Activated T-cell treated with anti-CD3 and anti-CD28 coated beads for 1 hour (primary cell): Measurements from ENCODE around the gene TNS3.

Source experiments
- DNase-seq: peaks from one replicate; pipeline ENCODE4 v3.0.0-alpha.2; 2020; ENCODE audit warnings: low read depth

The TNS3 gene

DNA sequence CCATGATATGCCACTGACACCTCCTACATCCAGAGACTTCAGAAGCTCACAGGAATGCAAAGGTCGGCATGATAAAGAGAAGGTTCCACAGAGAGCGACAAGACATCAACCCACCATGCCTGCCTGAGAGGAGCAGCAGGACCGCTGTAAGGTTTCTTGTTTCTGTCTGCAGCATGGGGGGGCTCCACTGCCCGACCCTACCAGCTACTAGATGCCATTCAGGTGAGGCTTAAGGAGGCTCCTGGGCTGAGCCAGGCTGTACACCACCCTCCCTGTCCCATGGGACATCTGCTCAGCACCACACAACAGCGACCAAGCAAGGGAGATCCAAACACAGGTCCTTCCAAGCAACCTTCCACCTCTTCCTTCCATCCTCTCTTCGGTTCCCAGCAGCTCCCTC lies 234.6 kb downstream of the TNS3 start:
- no peak for DNase-seq

DNA sequence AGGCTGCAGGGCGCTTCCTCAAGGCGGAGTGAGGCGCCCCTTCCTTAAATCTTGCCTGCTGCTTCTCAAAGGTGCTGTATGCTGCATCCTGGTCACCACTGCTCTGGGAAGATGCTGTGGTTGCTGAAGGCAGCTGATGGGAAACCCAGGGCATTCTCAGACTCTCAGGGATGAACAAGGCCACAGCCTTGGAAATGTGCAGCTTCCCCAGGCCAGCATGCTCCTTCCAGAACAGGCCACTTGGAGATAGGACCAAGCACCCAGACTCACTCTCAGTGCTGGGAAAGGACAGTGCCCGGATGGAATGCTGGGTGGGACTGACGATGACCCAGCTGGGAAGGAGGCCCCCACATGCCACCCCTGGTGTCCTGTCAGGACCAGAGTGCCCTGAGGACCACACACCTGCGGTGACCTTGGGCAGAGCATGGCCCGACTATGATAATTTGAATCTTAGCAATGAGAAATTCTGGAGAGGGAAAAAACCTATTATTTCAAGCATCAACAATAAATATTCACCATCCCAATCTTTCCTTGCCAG lies 235.5 kb downstream of the TNS3 start:
- DNase-seq = no peak

DNA sequence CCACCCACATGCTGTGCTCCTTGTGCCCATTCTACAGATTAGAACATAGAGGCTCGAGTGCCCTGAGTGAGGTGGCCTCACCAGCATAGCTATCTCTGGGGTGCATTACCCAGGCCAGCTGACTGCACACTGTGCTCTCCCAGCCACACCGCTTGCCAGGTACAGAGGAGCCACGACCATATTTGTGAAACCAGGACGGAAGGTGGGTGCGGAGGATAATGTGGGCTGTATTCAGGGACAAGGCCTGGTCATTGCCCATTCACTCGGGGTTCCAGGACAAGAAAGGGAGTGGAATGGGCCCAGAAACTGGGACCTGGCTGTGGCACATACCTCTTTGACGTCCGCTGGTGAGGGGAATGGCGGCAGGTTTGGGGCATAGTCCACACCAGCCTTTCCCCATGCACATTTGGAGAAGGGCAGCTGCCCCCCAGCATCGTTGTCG lies 236.0 kb downstream of the TNS3 start:
- no peak for DNase-seq

DNA sequence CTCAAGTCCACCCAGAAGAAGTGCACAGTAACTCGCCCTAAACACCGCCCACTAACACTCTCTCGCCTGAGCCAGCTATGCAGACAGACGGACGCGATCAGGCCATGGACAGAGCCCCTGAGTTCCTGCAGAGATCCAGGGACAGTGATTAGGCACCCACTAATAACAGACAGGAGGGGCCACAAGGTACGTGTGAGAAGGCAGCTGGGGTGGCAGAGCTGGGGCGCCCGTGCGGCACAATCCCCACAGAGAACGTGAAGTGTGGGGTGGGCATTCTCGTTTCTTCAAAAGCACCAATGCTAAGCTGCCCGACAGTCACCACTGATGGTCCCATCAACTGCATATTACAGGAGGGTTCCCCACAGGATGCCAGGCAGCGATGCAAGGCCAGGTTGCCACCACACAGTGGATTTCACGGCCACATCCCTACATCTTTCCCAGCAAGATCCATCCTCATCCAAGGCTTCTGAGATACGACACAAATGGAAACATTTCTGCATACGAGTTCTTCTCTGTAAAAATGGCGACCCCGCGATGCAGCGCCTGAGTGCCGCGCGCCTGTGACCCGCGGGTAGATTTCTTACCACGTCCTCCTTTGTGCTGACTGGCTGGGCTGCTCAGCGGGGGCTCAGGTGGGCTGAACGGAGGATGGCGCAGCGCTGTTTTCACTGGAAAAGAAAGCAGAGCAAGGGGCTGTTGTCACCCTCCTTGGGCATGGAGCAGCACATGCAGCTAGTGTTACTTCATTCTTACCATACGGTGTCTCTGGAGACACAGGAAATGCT lies 237.5 kb downstream of the TNS3 start:
- DNase-seq = no peak

DNA sequence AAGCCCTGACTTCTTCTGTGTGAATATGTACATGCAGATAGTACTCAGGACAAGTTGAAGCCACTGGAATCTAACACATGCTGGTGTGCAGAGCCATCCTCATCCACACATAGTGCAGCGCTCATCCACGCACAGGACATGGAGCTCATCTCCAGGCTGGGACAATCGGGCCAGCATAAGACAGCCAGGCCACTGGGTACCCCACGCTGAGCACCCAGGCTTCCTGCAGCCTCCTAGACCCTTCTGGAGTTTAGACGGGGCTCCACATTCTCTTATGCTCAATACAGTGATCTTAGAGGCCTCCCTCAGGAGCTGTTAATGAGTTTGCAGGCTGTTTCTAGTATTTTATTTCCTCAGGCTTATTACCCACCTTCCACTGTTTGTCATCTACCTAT lies 238.9 kb downstream of the TNS3 start:
- DNase-seq = no peak

DNA sequence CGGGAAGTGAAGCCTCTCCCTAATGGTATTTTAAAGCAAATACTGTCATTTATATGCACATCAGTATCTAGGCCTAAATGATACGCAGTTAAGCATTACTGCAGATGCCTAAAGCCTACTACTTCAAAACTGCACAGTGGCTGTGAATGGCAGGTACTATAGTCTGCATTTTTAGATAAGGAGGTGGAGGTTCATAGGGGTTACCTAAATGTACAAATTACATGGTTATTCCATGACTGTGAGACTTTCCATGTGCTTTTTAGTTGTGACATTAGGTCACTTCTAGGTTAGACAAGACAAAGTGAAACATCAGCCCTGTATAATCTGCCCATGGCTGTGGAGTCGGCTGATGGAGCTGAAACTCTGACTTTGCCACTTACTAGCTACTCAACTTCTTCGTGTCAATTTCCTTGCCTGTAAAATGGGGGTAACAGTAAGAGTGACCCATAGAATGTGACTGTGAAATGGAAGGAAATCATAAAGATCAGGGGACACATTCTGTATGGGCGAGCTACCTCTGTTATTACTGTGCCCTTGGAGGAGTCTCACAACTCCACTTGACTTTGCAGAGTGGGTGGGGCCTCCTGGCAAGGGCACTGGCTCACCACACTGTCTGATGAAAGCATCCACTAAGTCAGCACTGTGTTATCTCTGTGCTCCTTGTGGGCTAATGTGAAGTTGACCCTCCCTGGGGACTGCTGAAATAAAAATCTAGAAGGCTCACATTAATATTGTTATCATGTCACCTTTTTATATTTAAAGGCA lies 239.4 kb downstream of the TNS3 start:
- no peak for DNase-seq

DNA sequence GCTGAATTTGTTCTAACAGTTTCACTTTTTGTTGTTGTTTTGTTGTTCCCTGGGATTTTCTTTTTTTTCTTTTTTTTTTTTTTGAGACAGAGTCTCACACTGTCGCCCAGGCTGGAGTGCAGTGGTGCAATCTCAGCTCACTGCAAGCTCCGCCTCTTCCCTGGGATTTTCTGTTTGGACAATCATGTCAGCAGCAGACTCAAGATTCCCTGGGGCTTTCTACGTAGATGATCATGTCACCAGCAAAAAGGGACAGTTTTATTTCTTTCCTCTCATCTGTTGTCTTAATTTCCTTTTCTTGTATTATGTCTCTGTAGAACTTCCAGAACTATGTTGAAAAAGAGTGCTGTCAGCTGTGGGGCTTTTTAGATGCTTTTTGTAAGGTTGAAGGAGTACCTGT lies 241.4 kb downstream of the TNS3 start:
- DNase-seq = no peak

DNA sequence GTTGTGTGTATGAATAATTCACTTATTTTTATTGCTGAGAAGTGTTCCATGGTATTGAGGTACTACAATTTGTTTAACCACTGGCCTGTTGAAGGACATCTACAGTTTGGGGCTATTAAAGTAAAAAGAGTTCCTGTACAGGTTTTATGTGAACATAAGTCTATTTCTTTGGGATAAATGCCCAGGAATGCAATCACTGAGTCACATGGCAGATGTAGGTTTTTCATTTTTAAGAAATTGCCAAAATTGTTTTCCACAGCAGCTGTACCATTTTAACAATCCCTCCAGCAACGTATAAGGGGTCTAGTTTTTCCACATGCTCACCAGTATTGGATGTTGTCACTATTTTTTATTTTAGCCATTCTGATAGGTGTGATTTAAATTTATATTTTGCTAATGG lies 243.9 kb downstream of the TNS3 start:
- DNase-seq = no peak

DNA sequence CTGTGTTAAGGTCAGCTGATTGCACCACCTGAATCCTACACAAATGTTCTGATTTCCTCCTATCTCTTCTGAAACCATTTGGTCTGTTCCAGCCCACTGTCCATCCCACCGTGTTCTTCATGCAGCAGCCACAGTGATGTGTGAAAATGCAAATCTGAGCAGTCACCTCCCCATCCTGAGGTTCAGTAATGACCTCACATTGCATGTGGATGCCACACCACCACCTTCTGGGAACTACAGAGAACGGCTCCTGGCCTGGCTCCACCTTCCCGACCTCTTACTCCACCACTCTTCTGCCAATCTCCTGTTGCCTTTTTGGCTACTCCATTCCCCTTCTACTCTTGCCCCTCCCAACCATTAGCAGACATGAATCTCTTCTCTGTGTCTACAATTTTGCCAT lies 244.4 kb downstream of the TNS3 start:
- DNase-seq = no peak

DNA sequence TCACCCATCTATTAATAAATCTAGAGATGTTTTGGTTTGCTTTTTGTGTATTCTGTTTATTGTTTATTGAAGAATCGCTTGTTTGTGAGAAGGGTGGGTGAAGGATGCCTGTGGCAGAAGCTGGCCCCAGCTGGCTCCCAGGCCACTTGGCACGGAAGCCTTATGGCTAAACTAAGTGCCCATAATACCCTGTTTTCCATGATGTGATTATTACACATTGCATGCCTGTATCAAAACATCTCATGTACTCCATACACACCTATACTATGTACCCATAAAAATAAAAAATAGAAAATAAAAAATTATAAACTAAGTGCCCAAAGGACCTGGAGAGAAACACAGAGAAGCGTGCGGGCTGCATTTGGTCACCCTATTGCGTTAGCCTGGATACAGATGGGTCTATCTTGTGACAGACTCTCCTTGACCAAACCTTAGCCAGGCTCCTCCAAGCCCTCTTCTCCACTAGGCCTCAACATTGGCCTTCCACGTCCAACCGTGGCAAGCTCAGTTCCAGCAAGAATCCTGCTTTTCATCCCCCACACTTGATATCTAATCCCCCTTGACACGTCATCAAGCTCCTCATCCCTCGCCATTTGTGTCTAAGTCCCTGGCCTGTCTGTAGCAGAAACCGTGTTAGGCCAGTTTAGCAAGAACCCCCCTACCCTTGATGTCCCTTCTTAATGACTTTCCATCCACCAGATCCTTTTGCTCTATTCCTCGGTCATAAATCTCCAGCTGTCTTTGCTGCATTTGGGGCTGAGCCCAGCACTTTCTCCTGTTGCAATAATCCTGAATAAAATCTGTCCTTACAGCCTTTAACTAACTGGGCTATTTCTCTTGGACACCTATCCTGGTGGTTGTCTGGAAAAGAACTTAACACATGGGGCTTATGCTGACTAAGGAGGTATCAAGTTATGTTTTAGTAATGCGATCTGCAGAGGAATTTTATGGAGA lies 245.2 kb downstream of the TNS3 start:
- no peak for DNase-seq

DNA sequence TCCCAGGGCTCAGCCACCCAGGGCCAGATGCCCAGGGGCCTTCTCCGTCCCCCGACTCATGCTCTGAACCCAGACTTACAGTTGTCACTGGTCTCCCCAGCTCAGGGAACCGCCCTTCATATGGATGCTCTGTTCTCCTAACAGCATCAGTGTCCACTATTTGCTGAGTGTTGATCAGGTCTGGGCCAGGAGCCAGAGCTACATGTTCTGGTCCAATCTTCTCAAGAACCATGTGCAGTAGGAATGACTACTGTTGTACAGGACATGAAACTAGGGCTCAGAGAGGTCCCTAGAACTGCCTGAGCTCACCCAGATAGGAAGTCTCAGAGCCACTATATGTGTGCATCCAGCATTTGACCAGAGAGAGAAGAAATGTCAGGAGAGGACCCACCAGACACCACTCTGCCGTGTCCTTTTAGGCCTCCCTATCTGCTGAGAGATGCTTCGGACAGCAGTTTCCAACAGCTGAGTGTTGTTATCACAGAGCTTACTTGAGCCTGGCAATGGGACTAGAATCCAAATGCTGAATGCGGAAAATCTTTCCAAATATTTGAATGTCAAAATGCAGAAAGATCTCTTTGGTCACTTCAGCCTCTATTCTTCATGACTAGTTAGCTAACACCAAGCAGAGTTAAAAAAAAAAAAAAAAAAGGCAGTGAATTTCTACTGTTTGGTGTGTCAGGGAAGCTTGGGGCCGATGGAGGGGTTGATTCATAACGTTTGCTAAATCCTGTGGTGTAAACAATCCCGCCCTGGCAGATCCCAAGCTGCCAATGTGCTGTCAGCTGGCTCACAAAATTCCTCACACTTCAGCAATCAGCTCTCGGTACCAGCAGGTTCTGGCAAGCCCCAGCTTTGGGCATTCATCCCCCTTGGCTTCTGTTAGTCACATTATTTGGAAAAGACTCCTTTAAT lies 246.1 kb downstream of the TNS3 start:
- no peak for DNase-seq

DNA sequence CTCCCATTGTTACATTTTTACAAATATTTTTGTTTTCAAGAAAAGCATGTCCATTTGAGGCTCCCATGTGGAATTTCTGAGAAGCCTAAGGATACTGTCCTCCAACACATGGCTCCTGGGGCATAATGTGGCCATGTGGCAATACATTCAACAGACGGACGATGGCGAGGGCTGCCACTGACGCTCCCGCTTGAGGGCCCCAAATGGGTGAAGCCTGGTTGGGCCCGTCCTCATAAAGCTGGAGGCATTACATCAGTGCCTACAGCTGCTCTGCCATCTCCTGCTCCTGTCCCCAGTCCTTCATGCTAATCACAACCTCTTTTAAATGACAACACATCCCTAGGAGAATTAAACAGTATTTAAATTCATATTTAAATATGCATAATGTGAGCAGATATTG lies 246.8 kb downstream of the TNS3 start:
- no peak for DNase-seq

DNA sequence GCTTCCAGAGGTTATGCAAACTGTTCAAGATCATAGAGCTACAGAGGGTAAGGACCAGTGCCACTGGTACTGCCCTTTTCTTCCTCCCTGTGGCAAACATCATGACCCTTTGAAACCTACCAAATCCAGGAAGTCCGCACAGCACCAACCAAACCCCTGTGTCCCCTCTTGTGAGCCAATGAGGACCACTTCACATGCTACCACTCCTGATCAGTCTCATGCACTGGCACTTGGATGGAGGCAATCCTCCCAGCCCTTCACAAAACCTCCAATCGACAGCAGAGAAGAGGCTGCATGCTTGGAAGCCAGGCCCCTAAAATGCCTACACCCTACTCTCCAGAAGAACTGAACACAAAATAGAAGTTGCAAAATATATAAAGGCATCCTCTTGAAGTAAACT lies 248.0 kb downstream of the TNS3 start:
- DNase-seq = no peak

DNA sequence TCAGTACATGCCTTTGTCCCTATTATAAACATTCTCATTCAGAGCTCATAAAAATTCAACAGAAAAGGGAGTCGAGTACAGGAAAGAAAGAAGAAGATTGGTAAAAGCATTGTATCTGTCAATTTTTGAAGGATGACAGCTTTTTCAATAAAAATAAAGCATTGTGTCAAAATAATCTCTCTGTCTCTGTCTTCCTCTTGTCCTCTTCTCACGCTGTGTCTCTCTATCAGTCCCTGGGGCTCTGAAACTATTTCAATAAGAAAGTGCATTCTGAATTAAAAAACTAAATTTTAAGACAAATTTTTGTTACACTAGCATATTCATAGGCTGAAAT lies 248.4 kb downstream of the TNS3 start:
- DNase-seq = no peak

DNA sequence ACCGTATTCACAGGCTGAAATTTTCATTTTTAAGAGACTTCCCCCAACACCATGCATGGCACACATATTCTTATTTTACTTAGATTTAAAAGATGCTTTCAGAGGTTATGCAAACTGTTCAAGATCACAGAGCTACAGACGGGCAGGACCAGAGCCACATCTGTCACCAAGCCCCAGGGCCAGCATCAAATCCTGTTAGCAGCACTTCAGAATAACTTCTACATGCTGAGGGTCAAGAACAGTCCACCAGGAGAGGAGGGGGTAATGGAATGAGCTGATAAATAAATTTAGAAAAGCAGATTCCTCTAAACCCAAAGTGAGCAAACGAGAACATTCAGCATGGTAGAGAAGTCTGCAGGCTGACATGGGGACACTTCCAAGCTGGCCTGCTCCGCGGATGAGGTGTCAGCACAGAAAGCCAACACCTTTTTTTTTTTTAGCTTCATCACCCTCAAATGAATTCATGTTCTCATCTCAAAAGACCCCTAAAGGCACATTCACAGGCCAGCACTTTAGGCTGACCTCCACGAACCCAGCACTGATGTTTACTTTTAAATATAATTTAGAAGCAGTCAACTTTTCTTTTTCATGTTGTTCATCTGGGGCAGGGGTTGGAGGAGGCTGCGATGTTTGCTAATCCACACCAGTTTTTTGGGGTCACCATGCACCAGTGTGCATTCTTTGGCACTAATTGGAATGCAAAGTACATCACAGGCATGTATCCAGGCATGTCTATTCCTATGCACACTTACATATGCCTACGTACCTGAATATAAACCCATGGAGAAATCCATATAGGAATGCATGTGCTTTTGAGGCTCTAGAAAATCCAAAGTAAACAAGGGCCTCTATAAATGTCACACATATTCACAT lies 249.0 kb downstream of the TNS3 start:
- no peak for DNase-seq

DNA sequence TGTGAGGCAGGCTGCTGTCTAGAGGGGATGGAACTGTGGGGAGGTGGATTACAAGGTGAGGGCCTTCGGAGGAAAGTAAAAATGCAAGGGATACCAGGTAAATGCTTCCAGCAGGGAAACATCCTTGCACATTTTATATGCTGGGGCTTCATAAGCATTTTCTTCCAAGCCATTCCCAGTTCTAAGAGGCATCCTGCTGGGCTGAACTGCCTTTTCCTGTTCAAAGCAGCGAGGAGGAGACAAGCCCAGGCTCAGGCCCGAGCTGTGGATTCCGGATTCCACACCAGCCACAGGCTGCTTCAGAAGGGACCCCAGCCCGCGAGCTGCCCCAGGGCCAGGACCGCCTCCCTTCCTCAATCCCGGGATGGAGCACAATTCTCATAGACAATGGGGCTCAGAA lies 249.7 kb downstream of the TNS3 start:
- DNase-seq = no peak

DNA sequence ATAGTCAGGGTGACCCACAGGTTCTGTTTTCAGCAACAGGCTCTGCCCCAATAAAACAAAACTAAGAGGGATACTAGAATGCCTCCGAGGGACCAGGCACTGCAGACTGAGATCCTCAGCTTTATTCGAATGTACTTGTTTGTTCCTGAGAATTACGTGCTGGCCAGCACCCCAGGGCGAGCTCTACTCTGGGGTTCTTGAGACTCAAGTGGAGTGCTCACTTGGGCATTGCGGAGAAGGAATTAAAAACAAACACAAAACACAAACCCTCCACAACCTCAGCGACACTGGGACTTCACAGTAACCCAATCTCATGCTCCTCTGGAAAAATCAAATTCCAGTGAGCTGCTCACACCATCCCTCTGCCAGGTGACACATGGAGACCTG lies 250.7 kb downstream of the TNS3 start:
- no peak for DNase-seq

DNA sequence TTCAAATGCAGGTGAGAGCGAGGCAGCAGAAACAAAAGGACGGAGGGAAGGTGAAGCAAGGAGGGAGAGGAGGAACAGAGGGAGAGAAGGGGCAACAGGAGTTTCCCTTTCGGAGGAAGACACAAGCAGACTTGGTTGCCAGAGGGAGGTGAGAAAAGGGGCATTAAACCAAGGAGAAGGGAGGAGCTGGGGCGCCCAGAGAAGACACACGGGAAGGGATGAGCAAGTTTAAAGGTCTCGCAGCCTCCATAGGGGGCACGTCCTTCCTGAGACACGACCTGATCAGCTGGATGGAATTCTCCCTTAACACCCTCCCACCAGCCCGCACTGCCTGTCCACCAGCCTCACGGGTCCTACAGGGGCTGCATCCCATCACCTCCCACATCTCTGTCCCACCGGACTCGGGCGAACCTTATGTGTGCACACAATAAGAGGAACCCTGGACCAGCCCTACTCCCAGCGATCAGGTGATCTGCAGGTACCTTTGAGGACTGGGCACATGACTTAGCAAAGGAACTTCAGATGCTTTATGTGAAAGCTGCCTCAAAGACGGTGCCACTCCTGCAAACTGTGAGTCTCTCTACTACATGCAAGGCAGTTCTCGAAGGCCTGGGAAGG lies 251.2 kb downstream of the TNS3 start:
- no peak for DNase-seq

DNA sequence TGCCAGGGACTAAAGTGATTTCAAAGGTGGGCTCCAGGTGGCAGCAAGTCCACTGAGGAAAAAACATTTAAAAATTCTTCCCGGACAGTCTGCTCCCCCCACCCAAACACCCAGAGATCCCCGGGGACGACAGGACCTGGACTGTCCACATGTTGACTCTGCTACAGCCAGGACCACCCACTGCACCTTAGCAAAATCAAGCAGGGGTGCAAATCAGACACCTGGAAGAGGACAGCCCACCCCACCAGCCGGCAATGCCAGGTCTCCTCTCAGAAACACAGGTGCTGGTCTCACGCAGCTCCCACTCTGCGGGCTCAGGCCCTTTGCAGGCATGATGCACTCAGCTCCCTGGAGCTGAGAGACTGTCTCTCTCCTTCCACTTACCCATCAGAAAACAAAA lies 251.9 kb downstream of the TNS3 start:
- DNase-seq = no peak
